Activated CD8-positive, alpha-beta memory T cell treated with anti-CD3 and anti-CD28 coated beads, Interleukin-2, amount 50 U/mL, for 1 hour (primary cell): ENCODE measurements around the gene TMEM108.

ENCODE experiments used
- DNase-seq: peaks from one replicate; pipeline ENCODE4 v3.0.0-alpha.2; 2020; ENCODE audit errors: extremely low read depth

Gene TMEM108

DNA sequence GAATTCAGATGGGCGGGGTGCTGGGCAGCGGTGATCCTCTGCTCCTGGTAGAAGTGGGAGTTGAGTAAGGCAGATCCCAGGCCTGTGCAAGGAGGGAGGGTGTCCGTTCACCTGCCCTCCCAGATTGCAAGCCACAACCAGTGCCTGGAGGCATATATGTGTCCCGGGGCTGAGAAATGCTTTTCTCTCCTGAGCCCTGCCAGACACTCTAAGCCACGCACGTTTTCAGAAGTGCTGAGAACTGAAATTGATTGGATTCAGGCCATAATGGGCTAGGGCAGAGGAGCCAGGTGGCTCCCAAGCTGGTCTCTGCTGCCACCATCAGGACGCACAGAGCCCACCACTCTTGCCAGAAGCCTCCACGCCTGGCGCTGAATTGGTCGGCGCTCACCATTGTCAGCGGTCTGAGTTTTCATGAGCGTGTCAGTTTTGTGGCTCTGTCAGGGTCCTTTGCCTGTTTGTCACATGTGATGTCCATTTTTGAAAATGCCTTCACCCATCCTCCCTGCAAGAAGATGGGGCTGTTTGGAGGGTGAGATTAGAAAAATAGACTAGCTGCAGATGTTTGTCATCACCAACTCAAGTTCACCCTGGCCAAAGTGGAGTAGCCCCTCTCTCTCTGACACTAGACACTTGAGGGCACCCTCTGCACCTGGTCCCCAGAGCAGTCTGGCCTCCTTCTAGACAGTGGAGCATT, 346.3 kb downstream of the TMEM108 start:
- DNase-seq = no peak

DNA sequence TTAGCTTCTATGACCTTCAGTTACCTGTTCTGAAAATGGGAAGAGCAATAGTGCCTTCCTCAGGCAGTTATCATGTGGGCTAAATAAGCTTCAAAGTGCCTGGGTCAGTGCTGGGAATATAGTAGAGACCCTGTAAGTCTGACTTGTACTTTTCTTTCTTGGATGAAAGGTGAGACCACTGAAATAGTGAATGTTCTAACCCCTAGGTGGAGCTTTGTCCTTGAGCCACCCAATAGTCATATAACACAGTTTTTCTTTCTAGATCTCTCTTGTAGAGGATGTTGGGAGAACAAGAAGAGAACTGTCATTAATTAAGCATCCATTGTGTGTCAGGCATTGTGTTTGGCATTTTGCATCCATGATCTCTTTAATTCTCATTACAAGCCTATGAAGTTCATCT, 348.7 kb downstream of the TMEM108 start:
- DNase-seq = no peak

DNA sequence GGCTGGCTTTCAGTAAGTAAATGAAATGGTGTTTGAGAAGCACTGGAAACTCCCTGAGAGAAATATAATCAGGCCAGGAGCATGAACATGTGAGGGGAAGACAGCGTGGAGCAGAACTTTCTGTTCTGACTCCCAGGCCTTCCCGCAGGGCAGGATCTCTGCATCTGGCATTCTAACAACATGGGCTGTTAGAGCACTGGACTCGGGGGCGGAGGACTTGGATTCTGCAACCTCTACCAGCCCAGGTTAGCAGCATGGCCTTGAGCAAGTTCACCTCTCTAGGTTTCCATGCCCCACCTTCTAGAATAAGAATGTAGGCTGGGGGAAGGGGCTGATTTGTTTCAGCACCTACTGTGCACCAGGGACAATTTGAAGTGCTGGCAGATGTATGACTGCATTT, 349.1 kb downstream of the TMEM108 start:
- DNase-seq = no peak

DNA sequence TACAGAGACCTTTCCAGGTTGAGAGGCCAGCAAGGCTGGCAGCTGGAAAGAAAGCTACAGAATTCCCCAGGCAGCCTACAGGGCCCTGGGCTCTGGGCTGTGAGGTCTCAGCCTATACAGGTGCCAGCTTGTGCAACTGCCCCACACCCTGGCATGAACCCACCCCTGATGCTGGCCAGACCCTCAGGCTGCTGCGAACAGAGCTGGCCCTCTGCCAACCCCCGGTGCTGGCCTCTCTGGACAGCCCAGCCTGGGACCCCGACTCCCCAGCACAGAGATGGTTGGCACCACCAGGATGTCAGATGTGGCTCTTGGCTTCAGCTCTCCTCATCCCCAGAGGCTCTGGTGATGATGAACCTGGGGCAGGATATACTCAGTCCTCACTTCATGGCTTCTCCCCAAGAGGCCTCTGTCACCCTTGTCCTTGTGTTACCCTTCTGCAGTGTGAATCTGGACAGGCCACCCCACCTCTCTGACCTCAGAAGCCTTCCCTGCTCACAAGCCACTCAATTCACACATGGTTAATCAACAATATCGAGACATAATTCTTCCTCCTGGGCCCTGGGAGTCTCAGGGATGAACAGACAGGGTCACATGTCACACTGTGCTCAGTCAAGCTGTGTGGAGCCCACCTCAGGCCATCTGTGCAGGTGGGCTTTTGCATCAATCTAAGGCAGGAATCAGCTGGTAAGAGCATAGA, 350.7 kb downstream of the TMEM108 start:
- DNase-seq = no peak

DNA sequence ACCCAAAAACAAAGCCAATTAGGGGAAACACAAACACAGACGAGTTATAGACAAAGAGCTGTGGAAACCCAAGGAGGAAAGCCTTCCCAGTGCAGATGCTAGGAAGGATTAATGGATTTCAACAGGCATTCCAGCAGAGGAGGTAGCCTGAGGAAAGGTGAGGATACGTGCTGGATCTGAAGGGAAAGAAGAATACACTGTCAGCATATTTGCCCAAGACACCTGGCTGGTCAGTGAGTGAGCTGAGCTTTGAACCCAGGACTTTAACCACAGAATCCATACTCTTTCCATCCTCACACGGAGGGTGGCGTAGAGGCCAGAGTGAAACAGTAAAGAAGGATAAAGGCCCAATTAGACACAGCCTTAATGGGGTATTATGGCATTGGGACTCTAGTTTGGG, 352.5 kb downstream of the TMEM108 start:
- no peak for DNase-seq

DNA sequence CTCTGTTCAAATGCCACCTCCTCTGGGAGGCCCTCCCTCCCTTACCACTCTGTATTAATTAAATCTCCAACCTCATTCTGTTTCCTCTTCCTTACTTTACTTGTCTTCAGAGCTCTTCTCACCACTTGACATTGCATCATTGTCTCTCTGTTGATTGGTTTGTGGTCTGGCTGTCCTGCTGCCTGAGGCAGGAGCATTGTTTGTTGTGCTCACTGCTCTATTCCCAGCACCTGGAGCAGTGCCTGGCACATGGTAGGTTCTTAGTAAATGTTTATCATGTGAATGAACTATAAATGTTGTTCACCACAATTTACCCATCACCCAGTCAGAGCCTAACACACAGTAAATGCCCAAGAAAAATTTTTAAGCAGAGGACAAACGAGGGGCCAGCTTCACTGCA, 355.0 kb downstream of the TMEM108 start:
- no peak for DNase-seq

DNA sequence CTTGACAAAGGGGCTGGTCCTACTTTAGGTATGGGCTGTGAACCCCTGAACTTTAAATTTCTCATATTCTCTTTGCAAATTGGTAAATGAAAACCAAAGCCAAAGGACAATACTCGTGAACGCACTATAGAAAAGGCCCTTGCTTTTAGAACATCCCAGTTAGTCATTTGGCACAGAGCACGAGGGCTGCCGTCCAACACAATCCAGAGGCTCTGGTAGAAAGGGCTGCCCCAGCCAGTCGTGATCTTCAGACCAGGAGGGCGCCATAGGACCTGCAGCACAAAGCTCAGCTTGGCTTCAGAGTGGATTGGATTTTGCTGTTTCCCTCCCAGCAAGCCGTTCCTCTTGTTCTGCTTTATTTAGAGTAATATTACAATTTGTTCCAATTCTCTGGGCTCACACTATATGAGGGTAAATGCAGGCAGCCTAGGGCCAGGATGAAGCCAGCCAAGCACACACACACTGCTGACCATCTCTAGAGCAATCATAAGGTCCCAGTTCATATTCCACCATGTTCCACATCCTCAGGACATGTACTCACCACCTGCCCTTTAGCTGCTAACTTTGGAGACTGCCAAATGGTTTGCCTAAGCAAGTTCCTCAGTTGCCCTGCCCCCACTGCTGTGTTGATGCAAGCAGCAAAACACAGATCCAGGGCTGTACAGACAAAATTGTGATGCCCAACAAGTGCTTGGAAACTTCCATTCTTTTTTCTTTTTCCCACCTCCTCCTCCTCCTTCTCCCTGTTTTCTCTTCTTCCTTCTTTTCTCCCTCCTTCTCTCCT, 355.7 kb downstream of the TMEM108 start:
- no peak for DNase-seq

DNA sequence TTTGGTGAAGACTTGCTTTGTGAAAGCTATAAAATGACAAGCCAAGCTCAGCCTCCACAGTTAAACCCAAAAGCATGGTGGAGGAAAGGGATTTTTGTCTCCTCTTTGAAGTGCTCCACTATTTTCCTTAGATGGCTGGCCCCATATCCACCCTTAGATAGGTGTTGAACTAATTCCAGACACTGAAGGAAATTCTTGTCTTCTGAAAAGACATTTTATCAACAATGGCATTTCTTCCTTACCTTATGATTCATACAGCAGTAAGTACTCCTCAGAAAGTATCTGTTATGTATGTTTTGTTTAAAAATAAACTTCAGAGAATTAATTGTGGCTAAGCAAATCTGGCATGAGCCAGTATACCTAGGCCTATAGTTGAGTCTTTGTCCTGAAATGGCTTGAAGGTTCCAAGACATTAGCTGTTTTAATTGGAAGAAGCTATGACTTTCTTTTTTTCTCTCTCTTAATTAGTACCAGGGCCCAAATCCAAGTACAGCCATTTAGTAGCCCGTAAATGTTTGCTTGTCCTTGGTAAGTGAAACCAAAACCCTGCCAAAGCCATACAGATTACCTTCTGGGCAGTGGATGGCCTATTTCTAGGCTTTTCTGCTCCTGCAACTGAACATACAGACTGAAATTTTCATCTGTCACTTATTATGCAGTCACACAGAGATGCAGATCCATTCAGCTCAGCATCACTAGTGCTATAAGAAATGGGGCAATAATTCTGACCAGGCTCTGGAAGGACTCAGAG, 356.5 kb downstream of the TMEM108 start:
- DNase-seq = no peak

DNA sequence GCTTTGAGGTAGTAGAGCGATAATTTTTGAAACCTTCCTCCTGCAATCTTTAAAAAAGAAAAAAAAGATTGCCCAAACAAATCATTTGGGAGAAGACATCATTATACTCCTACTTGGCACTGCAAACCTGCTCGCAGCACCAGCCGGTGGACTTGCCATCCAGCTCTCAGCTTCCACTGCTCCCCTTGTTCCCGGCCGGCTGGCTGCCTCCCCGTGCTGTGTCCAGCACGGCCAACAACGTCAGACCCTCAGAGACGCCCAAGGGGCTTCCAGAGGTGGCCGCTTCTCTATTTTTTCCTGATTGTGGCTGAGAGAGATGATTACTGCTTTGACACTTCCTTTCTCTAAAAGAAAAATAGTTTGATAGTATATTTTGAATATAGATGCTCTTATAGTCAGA, 358.7 kb downstream of the TMEM108 start:
- no peak for DNase-seq

DNA sequence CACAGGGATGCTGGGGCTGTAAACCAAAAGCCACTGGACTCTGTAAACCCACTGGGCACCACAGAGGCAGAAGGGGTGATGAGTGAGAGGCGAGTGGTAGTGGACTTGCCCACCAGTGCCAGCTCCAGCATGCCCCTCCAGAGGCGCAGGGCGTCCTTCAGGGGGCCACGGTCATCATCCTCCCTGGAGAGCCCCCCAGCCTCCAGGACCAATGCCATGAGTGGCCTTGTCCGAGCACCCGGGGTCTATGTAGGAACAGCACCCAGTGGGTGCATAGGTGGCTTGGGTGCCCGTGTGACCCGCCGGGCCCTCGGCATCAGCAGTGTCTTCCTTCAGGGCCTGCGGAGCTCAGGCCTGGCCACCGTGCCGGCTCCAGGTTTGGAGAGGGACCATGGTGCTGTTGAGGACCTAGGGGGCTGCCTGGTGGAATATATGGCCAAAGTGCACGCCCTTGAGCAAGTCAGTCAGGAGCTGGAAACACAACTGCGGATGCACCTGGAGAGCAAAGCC, 361.9 kb downstream of the TMEM108 start, which contains the start of gene BFSP2:
TSS of gene BFSP2 (plus strand) at position 51 of the 510 bp plus-strand sequence. CDS start at position 79, 28 bp downstream.
- no peak for DNase-seq

DNA sequence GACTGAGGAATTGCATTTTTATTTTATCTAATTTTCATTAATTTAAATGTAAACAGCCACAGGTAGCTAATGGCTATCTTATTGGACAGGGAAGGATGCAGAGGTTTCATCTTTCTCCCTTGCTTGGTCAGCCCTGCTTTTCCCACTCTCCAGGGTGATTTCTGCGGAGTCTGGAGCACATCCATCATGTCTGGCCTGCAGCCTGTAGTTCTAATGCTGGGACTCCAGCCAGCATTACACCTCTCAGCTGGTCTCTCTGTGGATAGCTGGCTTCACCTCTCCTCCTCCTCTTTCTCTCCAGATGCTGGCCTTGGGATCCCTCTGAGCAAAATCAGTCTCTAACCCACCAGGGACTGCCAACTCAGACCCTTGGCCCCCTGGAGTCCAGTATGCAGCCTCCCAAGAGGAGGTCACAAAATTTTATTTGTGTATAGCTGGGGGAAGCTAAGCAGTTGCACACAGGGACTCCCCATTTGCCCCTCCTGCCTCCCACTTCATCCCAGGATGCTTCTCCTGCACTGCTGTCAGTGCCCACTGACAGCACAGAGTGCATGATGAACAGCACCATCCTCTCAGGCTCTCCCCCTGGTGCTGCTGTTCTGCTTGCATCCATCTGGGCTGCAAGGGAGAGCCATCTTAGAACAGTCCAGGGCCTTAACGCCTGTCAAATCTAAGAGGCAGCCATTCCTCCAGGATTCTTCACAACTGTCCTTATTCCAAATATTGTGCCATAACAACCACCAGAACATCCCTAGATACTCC, 363.4 kb downstream of the TMEM108 start:
- no peak for DNase-seq

DNA sequence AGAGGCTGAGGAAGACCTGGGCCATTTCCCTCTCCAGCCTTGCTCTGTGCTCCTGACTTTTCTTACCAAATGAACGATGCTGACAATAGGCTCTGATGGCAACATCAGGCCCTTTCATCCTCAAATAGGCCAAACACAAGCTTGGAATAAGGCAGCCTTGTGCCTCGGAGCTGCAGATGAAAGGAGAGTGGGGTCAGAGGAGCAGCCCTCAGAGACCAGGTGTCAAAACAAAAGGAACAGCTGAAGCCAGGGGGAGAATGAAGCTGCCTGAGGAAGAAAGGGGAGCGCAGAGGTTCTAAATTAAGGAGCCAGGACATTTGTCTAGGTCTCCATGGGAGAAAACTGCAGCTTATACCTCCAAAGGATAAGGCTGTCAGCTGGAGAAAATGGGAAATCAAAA, 366.7 kb downstream of the TMEM108 start:
- DNase-seq = no peak

DNA sequence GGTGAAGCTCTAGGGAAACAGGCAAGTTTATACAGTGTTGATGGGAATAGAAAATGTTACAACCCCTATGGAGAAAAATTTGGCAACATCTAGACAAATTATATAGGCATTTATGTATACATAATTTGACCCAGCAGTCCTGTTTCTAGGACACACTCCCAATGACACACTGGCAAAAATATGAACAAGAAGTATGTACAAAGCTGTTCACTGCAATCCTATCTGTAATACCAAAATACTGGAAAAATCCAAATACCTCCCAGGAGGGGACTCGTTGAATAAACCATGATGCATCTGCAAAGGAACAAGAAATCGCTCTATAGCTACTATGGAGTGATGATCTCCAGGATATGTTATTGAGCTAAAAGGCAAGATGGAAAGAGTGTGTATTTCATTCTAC, 370.2 kb downstream of the TMEM108 start:
- no peak for DNase-seq

DNA sequence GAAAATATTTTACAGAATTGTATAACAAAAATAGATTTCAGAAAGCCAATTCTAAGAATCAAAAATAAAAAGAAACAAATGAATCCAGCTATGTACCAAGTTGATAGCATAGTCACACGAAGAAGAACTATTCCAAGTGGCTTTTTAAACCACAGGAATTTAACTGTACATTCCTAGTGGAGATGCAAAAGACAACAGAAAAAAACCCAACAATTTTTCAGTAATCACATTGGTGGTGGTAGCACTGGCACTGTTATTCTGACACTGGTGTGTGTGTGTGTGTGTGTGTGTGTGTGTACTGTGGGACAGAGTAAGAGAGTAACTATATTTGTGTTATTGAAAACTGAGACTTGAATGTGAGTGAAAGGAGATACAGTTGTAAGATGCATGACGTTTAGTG, 370.8 kb downstream of the TMEM108 start:
- DNase-seq = no peak

DNA sequence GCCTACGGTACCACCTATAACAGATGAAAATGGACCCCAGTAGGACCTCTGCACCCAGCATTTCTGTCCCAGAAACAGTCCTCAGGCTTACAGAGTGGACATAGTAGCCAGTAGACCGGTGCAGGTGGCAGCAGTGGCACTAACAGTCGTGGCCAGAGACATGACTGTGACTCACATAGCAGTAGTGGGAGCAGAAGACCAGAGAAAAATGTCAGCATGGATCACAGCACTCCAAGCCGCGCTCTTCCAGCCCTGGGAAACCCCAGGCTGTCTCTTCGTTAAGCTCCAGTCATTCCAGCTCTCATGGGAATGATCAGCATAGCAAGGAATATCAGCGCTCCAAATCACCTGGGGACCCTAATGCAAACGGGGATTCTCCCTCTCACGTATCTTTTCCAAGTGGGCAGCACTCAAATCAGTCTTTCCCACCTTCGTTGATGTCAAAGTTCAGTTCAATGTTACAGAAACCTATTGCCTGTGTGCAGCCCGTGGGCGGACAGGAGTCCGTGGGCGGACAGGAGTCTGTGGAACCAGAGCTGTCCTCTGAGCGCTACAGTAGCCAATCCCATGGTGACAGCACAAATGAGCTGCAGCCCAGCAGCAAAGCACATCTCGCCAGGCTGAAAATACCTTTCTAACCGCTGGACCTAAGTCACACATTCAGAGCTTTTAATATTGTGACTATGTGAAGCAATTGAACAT, 372.2 kb downstream of the TMEM108 start:
- no peak for DNase-seq

DNA sequence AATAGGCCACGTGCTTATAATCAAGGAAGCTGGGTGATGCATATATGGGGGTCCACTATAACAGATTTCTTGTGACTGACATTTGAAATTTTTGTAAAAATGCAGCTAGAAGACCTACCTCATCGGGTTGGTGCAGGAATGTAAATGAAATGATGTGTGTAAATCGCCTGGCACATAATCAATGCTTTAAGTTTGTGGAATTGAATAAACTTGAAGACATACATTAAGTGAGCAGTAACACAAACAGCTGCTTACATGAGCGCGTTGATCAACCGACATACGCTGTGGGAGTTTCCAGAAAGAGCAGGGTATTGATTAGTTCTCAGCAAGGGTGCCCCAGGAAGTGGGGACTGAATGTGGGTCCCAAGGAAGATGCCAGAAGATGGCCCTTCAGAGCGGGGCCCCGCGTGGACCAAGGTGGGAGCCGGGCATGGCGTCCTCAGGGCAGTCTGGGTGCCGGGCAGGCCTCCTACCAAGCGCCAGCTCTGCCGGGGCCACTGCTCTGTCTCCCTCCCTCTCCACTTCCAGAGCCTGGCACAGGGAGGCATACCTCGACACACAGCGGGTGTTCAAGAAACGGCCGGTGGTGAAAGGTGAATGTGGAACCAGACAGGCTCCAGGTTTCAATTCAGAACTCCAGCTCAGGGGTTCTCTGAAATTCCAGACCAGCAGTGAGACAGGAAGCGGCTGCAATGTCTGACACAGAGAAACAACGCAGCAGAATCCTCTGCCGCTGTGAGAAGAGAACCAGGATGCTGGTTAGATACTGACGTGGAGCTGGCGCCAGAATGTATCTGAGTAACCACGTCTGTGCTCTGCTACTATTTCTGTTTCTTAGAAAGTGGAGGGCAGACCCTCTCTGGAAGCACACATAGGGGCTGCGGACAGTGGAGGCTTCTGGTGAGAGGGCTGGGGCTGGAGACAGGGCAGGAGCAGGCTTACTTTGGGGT, 374.3 kb downstream of the TMEM108 start:
- DNase-seq = no peak

DNA sequence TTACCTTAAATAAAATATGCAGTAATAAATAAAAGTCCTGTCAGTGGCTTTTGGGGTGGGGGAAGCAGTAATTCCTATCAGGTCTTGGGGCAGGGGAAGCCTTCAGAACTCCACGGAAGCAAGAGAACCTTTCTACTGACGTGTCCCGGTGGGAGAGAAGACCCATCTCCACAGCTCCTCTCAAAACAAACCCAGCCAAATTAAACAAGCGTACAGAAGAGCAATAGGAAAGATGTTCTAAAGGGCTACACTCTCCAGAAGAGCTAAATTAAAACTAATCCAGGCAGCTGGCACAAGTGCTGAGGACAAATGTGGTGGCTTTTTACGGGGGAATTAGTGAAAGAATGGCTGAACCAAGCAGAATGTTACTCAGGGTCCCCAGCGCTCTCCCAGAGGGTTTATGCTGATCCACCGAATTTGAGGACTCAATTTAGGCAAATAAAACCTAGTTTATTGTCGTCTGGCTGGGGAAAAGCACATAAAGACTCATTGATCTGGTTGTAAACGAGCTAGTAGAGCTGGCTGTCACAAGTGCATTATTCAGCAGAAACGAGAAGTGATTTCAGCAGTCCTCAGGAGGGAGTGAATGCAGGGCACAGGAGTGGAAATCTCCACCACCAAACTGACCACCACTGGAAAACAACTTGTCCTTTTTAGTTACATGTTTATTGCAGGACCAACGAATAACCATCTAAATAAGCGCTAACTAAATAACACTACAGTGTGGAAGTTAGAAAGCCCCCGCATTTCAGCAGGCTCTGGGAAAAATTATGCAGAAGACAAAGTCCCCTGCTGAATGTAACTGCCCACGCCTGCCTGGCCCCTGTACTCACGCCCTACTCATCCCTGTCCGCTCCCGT, 375.2 kb downstream of the TMEM108 start:
- DNase-seq = no peak

DNA sequence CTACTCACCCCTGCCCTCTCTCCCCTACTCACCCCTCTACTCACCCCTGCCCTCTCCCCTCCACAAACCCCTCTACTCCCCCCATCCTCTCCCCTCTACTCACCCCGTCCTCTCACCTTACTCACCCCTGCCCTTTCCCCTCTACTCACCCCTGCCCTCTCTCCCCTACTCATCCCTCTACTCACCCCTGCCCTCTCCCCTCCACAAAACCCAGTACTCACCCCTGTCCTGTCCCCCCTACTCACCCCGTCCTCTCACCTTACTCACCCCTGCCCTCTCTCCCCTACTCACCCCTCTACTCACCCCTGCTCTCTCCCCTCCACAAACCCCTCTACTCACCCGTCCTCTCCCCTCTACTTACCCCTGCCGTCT, 375.8 kb downstream of the TMEM108 start:
- no peak for DNase-seq
